GM21825 (cell line): ENCODE results near the gene AGT.
"Not testable (repeated sequence)": the region's sequence is repeated elsewhere in the genome, so short reads cannot be mapped to it uniquely, and the experiment has no call there.

ENCODE experiments used
- ATAC-seq: cut with Tn5 transposase; IDR thresholded peaks from one replicate; pipeline ENCODE4 v1.9.1; 2021; ENCODE audit warnings: mild to moderate bottlenecking, moderate library complexity; ENCODE audit not compliant: unreplicated experiment

Gene AGT

DNA sequence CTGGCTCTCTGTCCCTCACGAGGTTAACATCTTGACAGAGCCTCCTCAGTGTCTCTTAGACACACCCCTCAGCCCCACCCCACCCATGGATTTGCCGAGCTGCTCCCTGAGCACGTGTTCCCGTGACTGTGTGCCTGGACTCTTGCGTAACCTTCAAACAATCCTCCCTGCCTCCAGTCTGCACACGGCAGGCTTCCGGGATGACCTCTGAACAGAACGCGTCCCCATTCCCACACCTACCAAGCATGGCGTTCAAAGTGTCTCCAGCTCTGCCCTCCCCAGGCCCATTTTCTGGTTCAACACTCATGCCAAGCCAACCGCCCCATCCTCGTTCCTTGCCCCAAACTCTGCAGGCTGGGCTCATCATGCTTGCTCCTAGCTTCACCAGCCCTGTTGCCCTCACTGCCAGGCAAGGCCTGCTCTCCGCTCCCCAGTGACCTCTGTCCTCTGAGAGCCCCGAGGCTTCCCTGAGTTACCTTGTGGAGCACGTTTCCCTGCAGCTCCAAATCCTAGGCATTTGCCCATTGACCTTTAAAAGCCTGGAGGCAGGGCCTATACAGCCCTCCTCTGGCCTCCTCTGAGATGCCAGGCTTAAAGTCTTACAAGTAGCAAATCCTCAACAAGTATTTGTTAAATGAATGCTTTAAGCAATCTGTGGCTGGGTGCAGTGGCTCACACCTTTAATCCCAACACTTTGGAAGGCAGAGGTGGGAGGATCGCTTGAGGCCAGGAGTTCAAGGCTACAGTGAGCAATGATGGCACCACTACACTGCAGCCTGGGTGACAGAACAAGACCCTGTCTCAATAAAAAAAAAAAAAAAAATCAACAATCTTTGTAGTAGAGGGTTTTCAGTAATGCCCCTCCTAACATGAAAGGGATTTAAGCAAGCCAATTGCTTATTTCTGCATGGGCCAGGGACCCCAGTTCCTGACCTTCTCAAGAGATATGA lies 5.0 kb downstream of the AGT start:
- no peak for ATAC-seq

- no peak for ATAC-seq
These were observed 5.9 kb downstream of the AGT start for GRCh38 chr1:230707732-230708630.

DNA sequence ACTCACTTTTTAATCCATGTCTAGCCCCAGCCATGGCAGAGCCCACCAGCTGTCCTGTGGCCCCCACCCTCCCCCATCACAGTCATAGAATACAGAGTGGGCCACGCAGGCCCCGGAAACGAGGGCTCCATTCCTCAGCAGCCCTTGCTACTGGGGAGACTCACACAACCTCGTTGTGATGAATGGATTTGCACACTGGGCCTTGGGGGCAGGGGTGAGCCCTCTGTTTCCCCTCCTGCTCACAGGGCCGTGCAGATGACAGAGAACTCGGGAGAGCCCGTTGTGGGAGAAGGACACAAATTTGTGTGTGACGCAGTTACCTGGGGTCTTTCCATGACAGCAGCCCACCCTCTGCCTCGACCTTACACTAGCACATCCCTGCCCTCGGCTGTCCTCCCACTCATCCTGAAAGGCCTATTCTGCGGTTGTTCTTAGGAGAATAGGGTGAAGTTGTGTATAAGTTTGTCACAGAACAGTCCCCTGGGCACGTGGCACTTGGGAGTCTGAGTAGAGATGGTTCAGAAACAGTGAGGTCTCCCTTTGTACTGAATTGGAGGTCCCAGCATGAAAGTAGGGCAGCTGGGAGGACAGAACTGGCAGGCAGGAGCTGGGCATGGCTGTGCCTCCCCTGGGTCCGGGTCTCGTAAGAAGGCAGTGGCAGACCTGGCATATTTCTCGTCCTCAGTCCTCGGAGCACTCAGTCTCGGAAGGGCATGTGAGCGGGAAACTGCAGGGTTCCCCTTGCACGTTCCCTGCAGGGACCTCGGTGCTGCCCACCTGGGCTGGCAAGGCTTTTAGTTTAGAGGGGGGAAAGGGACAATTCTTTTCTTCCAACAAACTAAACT lies 6.8 kb downstream of the AGT start:
- no peak for ATAC-seq

GRCh38 chr1:230706020-230706699 lies 7.8 kb downstream of the AGT start:
- ATAC-seq, result no peak

- ATAC-seq, result no peak
These were observed 8.5 kb downstream of the AGT start for GRCh38 chr1:230705289-230706019.

- ATAC-seq, result no peak
These were observed 9.1 kb downstream of the AGT start for GRCh38 chr1:230704830-230705229.

DNA sequence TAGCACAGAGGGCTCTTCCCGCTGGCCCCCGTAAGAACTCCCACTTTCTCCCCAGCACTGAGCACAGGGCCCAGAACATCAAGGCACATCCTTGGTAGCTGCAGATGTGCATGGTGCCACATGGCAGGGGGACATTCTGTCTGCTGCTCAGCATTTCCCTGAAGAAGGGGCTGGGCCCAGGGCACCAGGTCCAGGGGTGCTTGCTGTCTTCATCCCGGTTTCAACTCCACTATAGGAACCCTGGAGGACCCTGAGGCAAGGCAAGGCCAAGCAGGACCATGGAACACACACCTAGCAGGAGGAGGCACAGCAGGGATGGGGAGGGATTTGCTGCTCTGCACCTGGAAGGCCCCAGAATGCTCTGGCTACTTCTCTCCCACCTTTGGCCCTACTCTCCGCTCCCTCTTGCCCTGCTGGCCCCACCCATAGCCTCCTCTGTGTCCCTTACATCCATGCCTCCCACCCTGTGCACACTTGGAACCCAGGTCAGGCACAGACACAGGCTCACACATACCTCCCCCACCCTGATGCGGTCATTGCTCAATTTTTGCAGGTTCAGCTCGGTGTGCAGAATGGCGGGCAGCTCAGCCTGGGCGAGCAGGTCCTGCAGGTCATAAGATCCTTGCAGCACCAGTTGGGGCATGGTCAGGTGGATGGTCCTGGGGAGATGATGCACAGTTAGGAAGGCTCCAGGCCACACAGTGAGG lies 10.1 kb downstream of the AGT start:
- no peak for ATAC-seq

GRCh38 chr1:230702934-230703678 lies 10.8 kb downstream of the AGT start:
- no peak for ATAC-seq

DNA sequence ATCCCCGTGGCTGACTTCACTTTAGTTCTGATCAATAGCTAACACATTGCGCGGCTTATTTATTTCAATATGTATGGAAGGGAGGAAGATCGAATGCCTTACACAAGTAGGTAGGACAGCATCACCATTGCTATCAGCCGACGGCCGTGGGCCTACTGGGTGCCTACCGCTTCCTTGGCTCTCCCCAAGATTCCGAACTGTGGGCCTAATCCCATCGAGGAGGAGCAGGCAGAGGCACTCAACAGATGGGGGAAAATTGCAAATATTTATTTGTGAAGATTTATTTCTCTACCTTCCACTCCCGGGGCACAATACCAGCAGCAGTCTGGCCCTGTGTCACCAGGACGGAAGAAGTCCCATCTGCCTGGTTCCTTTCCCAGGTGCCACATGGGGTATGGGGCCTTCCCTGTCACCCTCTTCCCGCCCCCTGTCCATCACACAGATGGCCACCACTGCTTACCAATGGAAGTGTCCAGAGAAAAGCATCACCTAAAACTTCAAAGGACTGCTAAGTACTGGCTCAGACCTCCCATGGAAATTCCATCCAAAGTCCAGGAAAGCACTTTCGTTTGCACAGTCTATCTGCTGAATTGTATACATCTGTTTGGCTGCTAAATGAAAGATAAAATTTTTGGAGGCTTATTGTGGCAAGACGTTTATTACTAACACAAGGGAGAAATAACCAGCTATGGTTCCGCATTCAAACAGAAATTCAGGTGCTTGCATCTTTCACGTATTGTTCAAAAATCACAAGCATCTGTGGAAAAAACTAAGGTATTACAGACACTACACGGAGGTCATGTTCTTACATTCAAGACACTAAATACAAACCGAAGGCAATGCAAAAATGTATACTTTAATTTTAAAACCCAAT lies 11.8 kb downstream of the AGT start:
- ATAC-seq, result no peak

DNA sequence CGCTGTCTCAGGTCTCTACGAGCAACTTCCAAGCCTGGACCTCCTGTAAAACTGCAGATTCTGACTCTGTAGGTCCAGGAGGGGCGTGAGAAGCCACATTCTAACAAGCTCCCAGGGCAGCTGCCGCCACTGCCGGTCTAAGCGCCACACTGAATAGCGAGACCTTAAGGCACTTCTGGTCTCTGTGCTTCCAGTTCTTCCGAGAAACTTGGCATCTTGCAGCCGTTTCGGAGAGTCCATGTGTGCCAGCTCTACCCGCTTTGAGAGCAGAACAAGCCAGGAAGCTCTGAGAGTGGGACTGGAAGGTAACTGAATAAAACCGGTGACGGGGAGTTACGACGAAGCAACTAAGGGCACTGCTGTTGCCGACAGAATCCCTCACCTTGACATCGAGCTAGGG lies 12.5 kb downstream of the AGT start:
- ATAC-seq, result no peak

- ATAC-seq, result no peak
These were observed 13.8 kb downstream of the AGT start for GRCh38 chr1:230700132-230700531.

GRCh38 chr1:230699716-230700115 lies 14.2 kb downstream of the AGT start:
- no peak for ATAC-seq

DNA sequence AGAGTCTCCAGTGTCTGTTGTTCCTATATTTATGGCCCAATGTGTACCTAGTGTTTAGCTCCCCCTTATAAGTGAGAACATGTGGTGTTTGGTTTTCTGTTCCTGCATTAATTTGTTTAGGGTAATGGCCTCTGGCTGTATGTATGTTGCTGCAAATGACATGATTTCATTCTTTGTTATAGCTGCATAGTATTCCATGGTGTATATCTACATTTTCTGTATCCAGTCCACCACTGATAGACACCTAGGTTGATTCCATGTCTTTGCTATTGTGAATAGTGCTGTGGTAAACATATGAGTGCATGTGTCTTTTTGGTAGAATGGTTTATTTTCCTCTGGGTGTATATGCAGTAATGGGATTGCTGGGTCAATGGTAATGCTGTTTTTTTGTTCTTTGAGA lies 15.0 kb downstream of the AGT start:
- not testable (repeated sequence) for ATAC-seq

- no peak for ATAC-seq
These were observed 15.8 kb downstream of the AGT start for GRCh38 chr1:230698130-230698529.

DNA sequence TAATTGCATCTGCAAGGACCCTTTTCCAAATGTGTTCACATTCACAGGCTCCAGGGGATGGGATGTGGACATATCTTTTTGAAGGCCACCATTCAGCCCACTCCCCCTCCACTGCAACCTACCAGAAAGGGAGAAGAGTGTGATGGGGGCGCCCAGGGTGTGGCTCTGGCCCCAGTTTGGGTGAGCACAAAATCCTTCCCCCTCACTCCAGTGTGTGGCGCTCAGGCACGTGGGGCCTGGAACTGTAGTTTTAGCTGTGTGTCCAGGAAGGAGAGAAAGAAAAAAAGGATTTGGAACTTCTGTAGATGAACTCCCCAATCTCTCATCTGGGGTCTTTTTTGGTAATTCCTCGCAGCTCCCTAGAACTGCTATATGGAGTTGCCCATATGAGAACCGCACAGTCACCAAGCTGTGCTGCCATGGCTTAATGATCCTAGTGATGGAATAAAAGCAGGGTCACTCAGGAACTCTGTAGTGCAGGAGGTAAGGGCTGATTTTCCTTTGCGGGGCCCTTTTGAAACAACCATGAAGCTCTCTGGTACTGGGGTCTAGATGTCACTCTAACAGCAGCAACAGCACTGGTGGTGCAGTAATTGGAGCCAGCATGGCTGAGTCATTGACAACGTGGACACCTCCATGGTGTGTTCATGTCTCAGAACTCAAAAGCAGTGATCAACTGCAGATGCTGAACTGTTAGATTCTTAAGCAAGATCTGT lies 17.0 kb downstream of the AGT start:
- no peak for ATAC-seq

GRCh38 chr1:230696218-230696617 lies 17.7 kb downstream of the AGT start:
- no peak for ATAC-seq

DNA sequence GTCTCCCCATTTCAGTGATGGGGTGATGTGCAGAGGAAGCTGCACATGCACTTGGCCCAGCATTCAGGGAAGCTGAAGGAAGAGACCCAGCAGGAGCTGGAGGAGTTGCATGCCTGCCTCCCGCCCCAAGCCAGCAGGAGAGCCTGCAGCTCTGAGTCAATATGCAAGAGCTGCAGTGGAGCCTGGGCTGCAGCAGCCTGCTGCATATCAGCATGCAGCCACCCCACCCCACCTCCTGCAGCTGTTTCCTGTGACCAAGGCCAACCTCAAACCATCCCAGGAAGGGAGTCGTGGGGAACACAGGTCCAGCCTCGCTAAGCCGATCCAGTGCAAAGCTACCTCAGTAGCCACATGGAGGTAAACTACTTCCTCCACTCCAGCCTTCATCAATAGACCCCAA lies 18.9 kb downstream of the AGT start:
- ATAC-seq, result no peak
